Loucy (cell line): Measurements from ENCODE around the gene RAC2.

Source experiments
- H2AFZ ChIP-seq: fragments of 200-600 bp; sonication (generic); 2 replicates; pipeline ENCODE4 v1.6.0; 2016; ENCODE audit warnings: antibody characterized with exemption, mild to moderate bottlenecking, low read length, moderate library complexity
- H3F3A ChIP-seq: fragments of 200-600 bp; 2 replicates; pipeline ENCODE4 v1.6.0; 2016; ENCODE audit warnings: antibody characterized with exemption, low read depth, mild to moderate bottlenecking
- H3K27me3 ChIP-seq: fragments of 200-600 bp; sonication (generic); 2 replicates; pipeline ENCODE4 v1.6.1; 2014; ENCODE audit warnings: low read length, mild to moderate bottlenecking; ENCODE audit not compliant: insufficient read depth, poor library complexity, severe bottlenecking
- H3K36me3 ChIP-seq: fragments of 200-600 bp; sonication (generic); 2 replicates; pipeline ENCODE4 v1.6.1; 2016; ENCODE audit warnings: low read length; ENCODE audit not compliant: insufficient read depth
- H3K4me1 ChIP-seq: fragments of 200-600 bp; sonication (generic); 2 replicates; pipeline ENCODE4 v1.5.1; 2014; ENCODE audit warnings: low read length, mild to moderate bottlenecking; ENCODE audit not compliant: insufficient read depth, poor library complexity, severe bottlenecking
- H3K4me2 ChIP-seq: fragments of 200-600 bp; sonication (generic); 2 replicates; pipeline ENCODE4 v1.6.0; 2014; ENCODE audit warnings: antibody characterized with exemption, low read length, low read depth, mild to moderate bottlenecking; ENCODE audit not compliant: poor library complexity, severe bottlenecking
- H3K4me3 ChIP-seq: fragments of 200-600 bp; sonication (generic); 2 replicates; pipeline ENCODE4 v1.5.1; 2014; ENCODE audit warnings: low read length, mild to moderate bottlenecking, mixed read lengths; ENCODE audit not compliant: poor library complexity, severe bottlenecking
- H3K79me2 ChIP-seq: fragments of 200-600 bp; sonication (generic); 2 replicates; pipeline ENCODE4 v1.6.1; 2014; ENCODE audit warnings: low read length; ENCODE audit not compliant: insufficient read depth
- H3K9ac ChIP-seq: fragments of 200-600 bp; sonication (generic); 2 replicates; pipeline ENCODE4 v1.6.0; 2014; ENCODE audit warnings: mild to moderate bottlenecking, low read depth, low read length, moderate library complexity; ENCODE audit not compliant: poor library complexity, severe bottlenecking
- H3K9me2 ChIP-seq: fragments of 200-600 bp; sonication (generic); replicated peaks from 2 replicates; pipeline ENCODE4 v1.6.1; 2016; ENCODE audit warnings: low read depth, low read length, mixed read lengths
- H3K9me3 ChIP-seq: fragments of 200-600 bp; sonication (generic); 2 replicates; pipeline ENCODE4 v1.6.1; 2014; ENCODE audit warnings: mild to moderate bottlenecking, antibody characterized with exemption, low read length, low read depth; ENCODE audit not compliant: insufficient read depth
- H4K20me1 ChIP-seq: fragments of 200-600 bp; sonication (generic); 2 replicates; pipeline ENCODE4 v1.6.0; 2014; ENCODE audit warnings: antibody characterized with exemption, low read length, mild to moderate bottlenecking; ENCODE audit not compliant: insufficient read depth, poor library complexity, severe bottlenecking
- CTCF ChIP-seq: fragments of 200-600 bp; sonication (generic); conservative IDR thresholded peaks from 2 replicates; pipeline ENCODE4 v1.5.1; 2014; ENCODE audit warnings: mild to moderate bottlenecking, antibody characterized with exemption, low read length
- EZH2phosphoT487 ChIP-seq: fragments of 200-600 bp; IDR thresholded peaks from 2 replicates; pipeline ENCODE4 v1.6.1; 2018; ENCODE audit warnings: antibody characterized with exemption, mild to moderate bottlenecking, moderate library complexity, borderline replicate concordance

Gene RAC2

GRCh38 chr22:37207981-37208380, 36.1 kb downstream of the RAC2 start:
- no peak for TF ChIP-seq CTCF
- TF ChIP-seq EZH2phosphoT487 = no peak
- Histone ChIP-seq H3K4me1 (peaks cover 3% of the 10 kb centered on the region), H3K9me2 (no peaks in the 10 kb centered on the region), H4K20me1 (no peaks in the 10 kb centered on the region), H3K4me2 (no peak overlapping the region), H3K36me3 (no peaks in the 10 kb centered on the region), H3F3A (no peaks in the 10 kb centered on the region), H3K9ac (no peak overlapping the region), H3K4me3 (no peak overlapping the region), H2AFZ (no peak overlapping the region), H3K9me3 (no peaks in the 10 kb centered on the region), H3K79me2 (no peaks in the 10 kb centered on the region), H3K27me3 (no peaks in the 10 kb centered on the region)

- H3K9ac ChIP-seq = no peak overlapping the region
- H3K27me3 ChIP-seq = no peaks in the 10 kb centered on the region
- H3K4me1 ChIP-seq = peaks cover 3% of the 10 kb centered on the region
- H2AFZ ChIP-seq = no peak overlapping the region
- no peak overlapping the region for H3K4me2 ChIP-seq
- no peaks in the 10 kb centered on the region for H3K9me3 ChIP-seq
- H3F3A ChIP-seq = no peaks in the 10 kb centered on the region
- H3K79me2 ChIP-seq = no peaks in the 10 kb centered on the region
- H4K20me1 ChIP-seq = no peaks in the 10 kb centered on the region
- TF ChIP-seq CTCF (no peak), EZH2phosphoT487 (no peak)
- H3K36me3 ChIP-seq = no peaks in the 10 kb centered on the region
- H3K4me3 ChIP-seq = no peak overlapping the region
- no peaks in the 10 kb centered on the region for H3K9me2 ChIP-seq
These were observed 36.9 kb downstream of the RAC2 start for GRCh38 chr22:37206841-37207821.

GRCh38 chr22:37206118-37206840, 37.8 kb downstream of the RAC2 start:
- H2AFZ ChIP-seq = no peak overlapping the region
- H3K9me3 ChIP-seq = no peaks in the 10 kb centered on the region
- H4K20me1 ChIP-seq = no peaks in the 10 kb centered on the region
- peak overlapping the region; percentile 33 for H3K9ac ChIP-seq
- H3F3A ChIP-seq = no peaks in the 10 kb centered on the region
- no peaks in the 10 kb centered on the region for H3K9me2 ChIP-seq
- no peaks in the 10 kb centered on the region for H3K27me3 ChIP-seq
- H3K79me2 ChIP-seq = no peaks in the 10 kb centered on the region
- TF ChIP-seq CTCF = no peak
- no peak for TF ChIP-seq EZH2phosphoT487
- H3K4me2 ChIP-seq = no peak overlapping the region
- no peak overlapping the region for H3K4me3 ChIP-seq
- H3K36me3 ChIP-seq = no peaks in the 10 kb centered on the region
- H3K4me1 ChIP-seq = peaks cover 3% of the 10 kb centered on the region
